ENCODE data around the gene CNDP1.

The CNDP1 gene

GRCh38 chr18:74635224-74635975 lies 101.1 kb downstream of the CNDP1 start:
- no peak for DNase-seq (ENCODE audit: low read depth)
- TF ChIP-seq POLR2A (IDR thresholded peaks at IDR 0.05; ENCODE audit: extremely low read depth, insufficient read length), result no peak
- no peak for TF ChIP-seq MYC (IDR thresholded peaks at IDR 0.05; ENCODE audit: low read depth, low read length)
- TF ChIP-seq CTCF (IDR thresholded peaks at IDR 0.05; ENCODE audit: low read depth, low read length), result no peak
- TF ChIP-seq, protein P1, sequence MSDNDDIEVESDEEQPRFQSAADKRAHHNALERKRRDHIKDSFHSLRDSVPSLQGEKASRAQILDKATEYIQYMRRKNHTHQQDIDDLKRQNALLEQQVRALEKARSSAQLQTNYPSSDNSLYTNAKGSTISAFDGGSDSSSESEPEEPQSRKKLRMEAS (IDR thresholded peaks at IDR 0.05; ENCODE audit: low read depth, low read length), result no peak

More at GRCh38 chr18:74635224-74635975, 101.1 kb downstream of the CNDP1 start:
- H3K4me3 ChIP-seq (ENCODE audit: low read depth, low read length), result no peak overlapping the region
